H1 (cell line): ENCODE measurements around the gene ARHGEF38. TPM values are rescaled to one million over a fixed set of nuclear protein-coding genes. Genes with fewer than 3 reads are reported as not detected.

ENCODE experiments used
- CHD7 ChIP-seq: fragments of 300-600 bp; sonication (generic); IDR thresholded peaks from 2 replicates; pipeline ENCODE4 v1.7.1; 2012; ENCODE audit warnings: low read length, moderate library complexity, mild to moderate bottlenecking, inconsistent platforms; ENCODE audit not compliant: insufficient replicate concordance
- polyA plus RNA-seq, 7 experiments: library from polyadenylated mRNA; depleted of rRNA in 3 of 7; stranded (reverse) in 5 of 7; unstranded in 2 of 7; fragments of >200 nt in 5 of 7; fragments of 200-250 nt in 2 of 7; gene quantifications; 1 replicate in 5 of 7; 2 replicates in 1 of 7; 4 replicates in 1 of 7; pipeline versions ENCODE4 v1.2.1 to v1.2.3, GENCODE V29; 2011 to 2013; ENCODE audit warnings: missing spikeins in 2 of 7, mixed read lengths in 2 of 7
- total RNA-seq: library from RNA; stranded (reverse); fragmentation: NEBNext Ultra II Directional; extraction: Animal tissue kit (Norgen Biotek cat#: 25700); gene quantifications from 2 replicates; pipeline ENCODE4 v1.2.1, GENCODE V29; 2021

ARHGEF38 gene
- total and polyA plus RNA-seq, 2 of the 8 experiments (the other 6 are each of a cell fraction or from before 2014, with no cell fraction given) = not detected

GRCh38 chr4:105509291-105509690 lies 43.1 kb upstream of the ARHGEF38 start (continued):
- no peak for TF ChIP-seq CHD7
